ENCODE data around the gene TNRC18.

GRCh38 chr7:5283421-5284303, 140.0 kb downstream of the TNRC18 start:
- TF ChIP-seq EZH2 (IDR thresholded peaks at IDR 0.05) (no peak), POLR2AphosphoS5 (IDR thresholded peaks at IDR 0.05; ENCODE audit: borderline replicate concordance, low read depth, low read length) (no peak), FOXP2 (optimal IDR thresholded peaks at IDR 0.05; ENCODE audit: control extremely low read depth, extremely low read length, insufficient read depth) (no peak)

Data from SK-N-MC (cell line).